Epithelial cell of proximal tubule (primary cell): Measurements from ENCODE around the gene LRRC17. TPM values are rescaled to one million over a fixed set of nuclear protein-coding genes. Genes with fewer than 3 reads are reported as not detected.

Experiments used
- DNase-seq: peaks from one replicate; pipeline ENCODE4 v3.0.0-alpha.2; 2011; ENCODE audit warnings: low read depth
- H3K4me3 ChIP-seq: 2 replicates; pipeline ENCODE4 v1.5.1; 2011; ENCODE audit warnings: low read depth, mild to moderate bottlenecking, low read length
- total RNA-seq: library from RNA; depleted of rRNA; stranded (reverse); fragments of >200 nt; gene quantifications from 2 replicates; pipeline ENCODE4 v1.2.3, GENCODE V29; 2015
- TF ChIP-seq, protein P1 (sequence below): conservative IDR thresholded peaks from 2 replicates; pipeline ENCODE4 v1.5.1; 2012; ENCODE audit warnings: low read depth, mild to moderate bottlenecking, low read length

The LRRC17 gene
- total RNA-seq, 1 donor from 2014 or later, result 7.8 TPM

DNA sequence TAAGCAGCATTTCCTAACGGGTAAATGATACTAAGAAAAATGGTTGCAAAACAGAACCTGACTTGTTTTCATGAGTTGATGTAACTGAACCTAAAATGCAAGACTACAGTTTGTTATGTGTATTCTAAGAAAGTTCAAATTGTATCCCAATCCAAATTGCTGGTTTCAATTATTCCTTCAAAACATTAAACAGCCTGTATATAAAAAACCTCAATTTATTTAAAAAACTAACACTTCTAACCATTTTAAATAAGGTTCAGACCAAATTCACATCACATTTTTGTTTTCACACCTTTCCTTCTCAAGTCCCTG lies 80.9 kb downstream of the LRRC17 start:
- DNase-seq, result no peak
- TF ChIP-seq, protein P1, sequence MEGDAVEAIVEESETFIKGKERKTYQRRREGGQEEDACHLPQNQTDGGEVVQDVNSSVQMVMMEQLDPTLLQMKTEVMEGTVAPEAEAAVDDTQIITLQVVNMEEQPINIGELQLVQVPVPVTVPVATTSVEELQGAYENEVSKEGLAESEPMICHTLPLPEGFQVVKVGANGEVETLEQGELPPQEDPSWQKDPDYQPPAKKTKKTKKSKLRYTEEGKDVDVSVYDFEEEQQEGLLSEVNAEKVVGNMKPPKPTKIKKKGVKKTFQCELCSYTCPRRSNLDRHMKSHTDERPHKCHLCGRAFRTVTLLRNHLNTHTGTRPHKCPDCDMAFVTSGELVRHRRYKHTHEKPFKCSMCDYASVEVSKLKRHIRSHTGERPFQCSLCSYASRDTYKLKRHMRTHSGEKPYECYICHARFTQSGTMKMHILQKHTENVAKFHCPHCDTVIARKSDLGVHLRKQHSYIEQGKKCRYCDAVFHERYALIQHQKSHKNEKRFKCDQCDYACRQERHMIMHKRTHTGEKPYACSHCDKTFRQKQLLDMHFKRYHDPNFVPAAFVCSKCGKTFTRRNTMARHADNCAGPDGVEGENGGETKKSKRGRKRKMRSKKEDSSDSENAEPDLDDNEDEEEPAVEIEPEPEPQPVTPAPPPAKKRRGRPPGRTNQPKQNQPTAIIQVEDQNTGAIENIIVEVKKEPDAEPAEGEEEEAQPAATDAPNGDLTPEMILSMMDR, result no peak
- H3K4me3 ChIP-seq, result no peak overlapping the region

GRCh38 chr7:102994567-102994966 lies 81.8 kb downstream of the LRRC17 start:
- TF ChIP-seq, protein P1, result no peak
- H3K4me3 ChIP-seq, result no peak overlapping the region
- no peak for DNase-seq

Other genes starting within 250 kb of the LRRC17 start
- gene POLR2J2, start 241.3 kb upstream of the LRRC17 start, total RNA-seq, result 1.3 TPM in 1 of 2 replicates, not detected in the other
- 9.1 and 13.9 TPM in 2 replicates for gene FAM185A, start 164.0 kb upstream of the LRRC17 start, total RNA-seq
- 0.51 and 1.6 TPM in 2 replicates for gene FBXL13, start 161.8 kb downstream of the LRRC17 start, total RNA-seq
- 56.7 and 57.6 TPM in 2 replicates for gene ARMC10, start 162.1 kb downstream of the LRRC17 start, total RNA-seq
- gene NAPEPLD, start 236.1 kb downstream of the LRRC17 start, total RNA-seq, result 4.6 and 5.8 TPM in 2 replicates